ENCODE measurements around the gene LZIC.
"Not testable (repeated sequence)": the region's sequence is repeated elsewhere in the genome, so short reads cannot be mapped to it uniquely, and the experiment has no call there.

The LZIC gene

DNA sequence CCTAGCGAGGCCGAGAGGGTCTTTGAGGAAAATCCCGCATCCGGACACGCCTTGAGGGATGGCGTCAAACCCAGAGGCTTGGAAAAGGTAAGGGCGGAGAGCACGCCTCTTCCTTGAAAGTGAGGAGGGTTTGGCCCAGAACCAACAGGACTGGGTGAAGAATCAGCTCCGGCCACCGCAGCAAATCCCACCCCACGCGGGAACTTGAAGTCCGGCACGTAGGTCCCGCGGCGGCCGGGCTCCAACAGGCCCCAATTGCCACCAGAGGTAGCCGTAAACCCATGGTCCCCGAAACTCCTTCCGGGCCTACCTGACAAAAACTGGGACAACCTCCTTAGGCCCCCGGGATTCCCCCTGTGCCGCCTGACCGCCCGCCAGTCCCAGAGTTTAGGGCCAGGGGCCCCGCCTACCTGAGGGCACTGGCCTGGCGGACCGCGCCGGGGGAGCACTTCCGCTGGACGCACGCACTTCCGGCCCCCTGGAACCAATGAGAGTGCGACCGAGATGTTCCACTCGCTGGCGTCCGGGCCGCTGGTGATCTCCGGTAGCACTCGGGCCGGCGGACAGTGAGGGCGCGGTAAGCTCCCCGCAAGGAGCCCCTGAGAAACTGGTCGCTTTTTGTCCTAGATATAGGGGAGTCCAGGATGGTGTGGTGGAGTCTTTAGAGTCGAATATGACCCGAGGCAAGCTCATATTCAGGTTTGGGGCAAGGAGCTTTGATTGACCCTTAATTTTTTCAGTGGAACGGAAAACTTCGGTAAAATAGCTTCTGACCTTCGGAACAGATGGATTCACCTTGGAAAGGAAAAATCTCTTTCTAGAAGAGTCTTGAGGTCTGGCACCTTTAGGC lies at the start of gene LZIC, which contains the start of gene NMNAT1:
LZIC (minus strand) TSS at position 453 of the 850 bp plus-strand sequence. CDS start 6,772 bp downstream, outside the sequence.
NMNAT1 (plus strand) TSS at position 537 of the 850 bp plus-strand sequence. CDS start 28,599 bp downstream, outside the sequence.
- peak; percentile 93 for DNase-seq

DNA sequence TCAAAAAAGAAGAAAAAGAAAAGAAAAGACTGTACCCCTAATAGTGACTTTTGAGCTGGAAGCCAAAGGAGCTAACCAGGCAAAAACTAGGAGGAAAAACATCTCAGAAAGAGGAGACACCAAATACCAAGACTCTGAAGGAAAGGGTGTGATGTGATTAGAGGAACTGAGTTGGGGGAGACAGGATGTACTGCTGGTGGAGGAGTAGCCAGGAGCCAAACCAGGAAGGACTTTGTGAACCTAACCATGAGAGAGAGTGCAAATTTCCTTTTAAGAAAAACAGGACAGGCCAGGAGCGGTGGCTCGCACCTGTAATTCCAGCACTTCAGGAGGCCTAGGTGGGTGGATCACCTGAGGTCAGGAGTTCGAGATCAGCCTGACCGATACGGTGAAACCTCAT lies 49.7 kb upstream of the LZIC start:
- no peak for DNase-seq

DNA sequence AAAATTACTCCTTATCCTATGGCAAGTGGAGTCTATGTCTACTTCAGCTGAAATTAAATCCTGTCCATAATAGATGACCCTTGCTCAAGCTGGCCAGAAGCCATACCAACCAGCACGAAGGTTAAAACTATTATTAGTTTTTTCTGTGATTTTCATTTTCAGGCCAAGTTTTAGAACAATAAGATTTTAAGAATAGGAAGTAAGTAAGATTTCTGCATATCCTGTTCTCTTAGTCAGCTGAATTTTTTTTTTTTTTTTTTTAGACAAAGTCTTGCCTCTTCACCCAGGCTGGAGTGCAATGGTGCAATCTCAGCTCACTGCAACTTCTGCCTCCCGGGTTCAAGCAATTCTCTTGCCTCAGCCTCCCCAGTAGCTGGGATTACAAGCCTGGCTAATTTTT lies 47.8 kb upstream of the LZIC start:
- no peak for DNase-seq

DNA sequence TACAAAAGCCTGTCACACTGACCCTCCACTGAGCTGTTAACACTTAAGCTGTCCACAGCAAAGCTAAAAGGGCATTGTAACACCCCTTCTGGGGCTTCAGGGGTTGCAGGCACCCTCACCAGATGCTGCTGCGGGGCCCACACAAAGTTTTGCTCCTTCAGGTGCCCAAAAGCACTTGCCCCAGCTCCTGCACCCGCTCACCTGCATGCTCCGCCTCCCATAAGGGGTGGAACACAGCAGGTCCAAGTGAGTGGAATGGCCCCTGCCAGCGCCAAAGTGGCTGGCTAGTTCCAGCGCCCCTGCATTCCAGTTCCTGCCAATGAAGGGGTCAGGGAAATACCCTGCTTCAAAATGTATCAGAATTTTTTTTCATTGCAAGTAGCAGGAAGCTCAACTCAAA lies 46.6 kb upstream of the LZIC start:
- no peak for DNase-seq

DNA sequence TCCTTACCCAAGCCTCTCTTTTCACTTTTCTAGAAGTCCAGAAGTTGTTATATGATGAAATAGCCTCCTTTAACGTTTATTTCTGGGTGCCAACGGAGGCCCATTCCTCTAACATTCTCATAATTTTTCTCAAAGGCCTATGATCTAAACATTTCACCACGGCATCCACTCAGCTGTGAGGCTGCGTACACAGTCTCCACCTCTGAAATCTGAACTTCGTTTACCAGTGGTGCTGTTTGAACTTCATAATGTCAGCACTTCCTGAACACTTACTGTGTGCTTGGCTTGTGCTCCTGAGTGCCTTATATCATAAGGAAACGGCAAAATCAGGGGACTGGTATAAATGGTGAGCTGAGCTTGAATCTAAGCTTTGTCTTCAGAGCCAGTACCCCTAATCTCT lies 41.8 kb upstream of the LZIC start:
- DNase-seq, result no peak

DNA sequence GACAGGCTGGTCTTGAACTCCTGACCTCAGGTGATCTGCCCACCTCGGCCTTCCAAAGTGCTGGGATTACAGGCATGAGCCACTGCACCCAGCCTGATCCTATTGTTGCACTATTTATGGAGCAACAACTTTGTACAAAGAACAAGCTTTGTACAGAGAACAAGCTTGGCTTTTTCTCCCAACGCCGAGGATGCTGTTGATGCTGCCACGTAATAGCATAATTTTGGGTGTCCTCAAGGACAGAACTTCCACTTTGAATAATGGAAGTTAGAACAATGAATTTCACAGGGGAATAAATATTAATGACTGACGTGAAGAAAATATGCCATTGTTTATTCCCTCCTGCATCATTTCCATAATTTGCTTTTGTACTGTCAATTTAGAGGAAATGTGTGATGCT lies 41.1 kb upstream of the LZIC start:
- no peak for DNase-seq

DNA sequence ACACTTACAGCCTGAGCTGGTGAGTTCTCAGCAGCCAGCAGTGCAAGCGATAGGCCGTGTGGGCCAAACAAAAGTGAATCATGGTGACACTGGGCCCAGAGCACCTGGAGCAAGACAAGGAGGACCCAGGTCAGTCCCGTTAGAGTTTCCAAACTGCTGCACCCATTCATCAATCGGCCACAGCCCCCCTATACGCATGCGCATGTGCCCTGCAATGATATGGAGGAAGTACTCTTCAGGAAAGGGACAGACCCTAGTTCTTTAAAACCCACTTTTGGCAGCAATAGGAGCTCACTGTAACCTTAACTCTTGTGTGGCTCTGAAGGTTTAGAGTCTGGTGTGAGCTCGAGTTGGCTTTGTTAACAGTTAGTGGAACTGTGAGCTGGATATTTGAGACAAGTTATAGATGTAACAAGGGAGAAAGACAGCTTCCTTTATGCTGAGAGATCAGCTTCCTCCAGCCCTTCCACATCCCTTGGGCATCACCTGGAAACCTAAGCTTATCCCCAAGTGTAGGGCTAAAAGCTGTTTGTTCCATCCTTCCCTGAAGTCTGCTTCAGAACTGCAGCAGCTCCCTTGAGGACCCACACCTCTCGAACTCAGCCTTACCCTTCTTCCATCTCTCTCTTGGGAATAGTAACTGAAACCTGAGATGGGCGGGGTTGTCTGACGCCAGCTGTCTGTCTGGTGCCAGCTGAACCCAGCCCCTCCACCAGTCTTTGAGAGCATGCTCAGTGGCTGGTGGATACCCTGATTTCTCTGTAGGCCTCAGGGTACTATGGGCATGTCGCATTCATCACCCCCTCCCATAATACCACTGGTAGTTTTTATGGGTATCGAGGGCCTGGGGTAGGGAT lies 17.7 kb upstream of the LZIC start:
- DNase-seq, result no peak

DNA sequence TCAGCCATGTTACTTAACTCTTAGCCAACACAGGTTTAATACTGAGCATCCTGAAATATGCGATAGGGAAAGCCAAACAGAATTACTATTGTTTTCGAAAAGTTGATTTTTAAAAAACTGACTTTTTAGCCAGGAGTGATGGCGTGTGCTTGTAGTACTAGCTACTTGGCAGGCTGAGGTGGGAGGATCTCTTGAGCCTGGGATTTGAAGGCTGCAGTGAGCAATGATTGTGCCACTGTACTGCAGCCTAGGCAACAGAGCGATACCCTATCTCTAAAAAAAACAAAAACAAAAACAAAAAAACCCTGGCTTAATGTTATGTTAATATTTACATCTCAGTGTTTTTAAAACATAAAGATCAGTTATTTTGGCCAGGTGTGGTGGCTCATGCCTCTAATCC lies 16.8 kb upstream of the LZIC start:
- DNase-seq, result no peak

DNA sequence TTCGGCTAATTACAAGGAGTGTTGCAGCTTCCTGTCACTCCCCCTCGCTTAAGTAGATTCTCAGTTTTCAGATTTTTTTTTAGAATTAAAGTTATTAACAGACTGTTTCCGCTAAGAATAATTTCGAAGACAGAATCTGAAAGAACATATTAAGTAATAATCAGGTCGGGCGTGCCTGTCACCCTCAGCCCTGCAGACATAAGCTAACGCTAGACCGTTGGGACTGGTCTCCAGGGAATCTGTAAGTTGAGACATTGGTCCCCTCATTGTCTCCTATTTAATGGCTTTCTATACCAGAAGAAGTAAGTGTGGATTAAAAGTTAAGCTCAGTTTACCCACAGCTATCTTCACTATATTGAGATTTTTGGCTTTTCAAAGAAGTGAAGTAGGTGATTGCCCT lies 14.5 kb upstream of the LZIC start:
- no peak for DNase-seq

DNA sequence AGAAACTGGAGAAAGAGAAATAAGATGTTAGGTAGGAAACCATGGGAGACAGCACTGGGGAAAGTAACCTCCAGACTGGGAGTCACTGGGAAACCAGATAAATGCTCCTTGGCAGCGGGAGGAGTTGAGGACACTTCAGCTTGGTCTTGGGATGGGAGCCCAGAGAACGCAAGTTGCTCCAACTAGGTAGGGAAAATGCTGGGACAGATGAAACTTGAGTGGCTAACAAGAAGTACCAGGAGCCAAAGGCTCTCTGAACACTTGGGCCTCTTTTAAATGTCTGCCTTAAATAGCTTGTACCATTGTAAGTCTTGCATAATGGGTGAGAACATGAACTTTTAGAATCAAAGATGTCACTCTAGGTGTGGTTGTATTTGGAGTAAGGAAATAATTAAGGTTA lies 3.1 kb upstream of the LZIC start:
- no peak for DNase-seq

DNA sequence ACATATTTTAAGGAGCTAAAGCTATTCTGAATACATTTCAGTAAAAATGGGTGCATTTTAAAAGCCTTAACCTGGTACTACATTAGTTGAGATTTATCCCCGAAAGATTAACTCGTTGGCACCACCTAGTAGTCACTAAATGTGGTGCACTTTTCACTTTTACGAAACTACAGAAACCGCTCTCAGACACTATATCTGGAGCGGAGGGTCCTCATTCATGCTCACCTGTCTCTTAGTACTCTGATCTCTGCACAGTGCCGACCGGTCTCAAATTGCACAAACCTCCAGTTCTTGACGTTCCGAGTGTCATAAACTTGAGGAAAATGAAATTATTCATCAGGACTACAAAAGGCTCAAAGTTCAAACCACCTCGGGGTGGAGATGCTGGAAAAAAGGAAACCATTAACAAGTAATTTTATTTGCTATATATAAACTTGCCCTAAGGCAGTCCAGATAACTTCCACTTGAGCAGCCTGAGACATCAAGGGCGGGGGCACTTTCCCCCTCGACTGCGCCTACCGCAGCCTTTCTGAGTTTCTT lies 722 bp downstream of the LZIC start:
- DNase-seq, result peak; percentile 52

DNA sequence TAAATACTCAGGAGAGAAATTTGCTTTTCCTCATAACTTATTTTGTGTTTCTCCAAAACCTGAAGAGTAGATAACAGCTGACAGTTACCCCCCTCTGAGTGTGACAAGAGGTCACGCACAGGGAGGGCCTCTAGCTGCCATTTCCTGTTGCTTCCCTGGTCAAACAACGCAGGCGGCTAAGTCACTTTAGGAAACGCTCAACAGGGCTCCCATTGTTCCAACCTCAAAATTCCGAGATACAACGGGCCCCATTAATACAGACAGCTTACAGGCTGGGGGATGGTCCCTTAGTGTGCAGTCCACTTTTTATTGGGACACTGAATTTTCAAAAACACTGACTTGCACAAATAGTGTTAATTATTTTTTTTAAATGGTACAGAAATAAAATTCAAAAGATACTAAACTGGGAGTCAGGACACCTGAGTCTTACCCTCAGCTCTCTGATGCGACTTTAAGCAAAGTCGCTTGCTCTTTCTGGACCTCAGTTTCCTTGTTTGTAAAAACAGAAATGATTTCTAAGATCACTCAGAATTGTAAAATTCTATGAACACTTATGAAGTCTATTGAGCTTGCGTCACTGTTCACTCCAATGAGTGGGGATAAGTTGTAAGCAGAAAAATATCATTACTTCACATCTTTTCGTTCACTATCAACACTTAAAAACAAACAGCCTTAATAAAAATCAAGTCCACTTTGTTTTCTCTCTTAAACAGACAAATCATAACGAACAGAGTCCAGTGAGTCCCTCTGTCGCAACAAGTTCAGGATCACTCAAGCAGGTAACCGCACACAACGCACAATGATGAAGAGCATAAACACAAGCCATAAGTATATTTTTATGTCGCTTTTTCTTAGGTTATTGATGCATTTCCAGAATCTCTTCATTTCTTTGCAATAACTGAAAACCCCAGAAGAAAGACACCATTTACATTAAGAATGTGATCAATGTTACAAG lies 13.5 kb downstream of the LZIC start:
- DNase-seq, result no peak

DNA sequence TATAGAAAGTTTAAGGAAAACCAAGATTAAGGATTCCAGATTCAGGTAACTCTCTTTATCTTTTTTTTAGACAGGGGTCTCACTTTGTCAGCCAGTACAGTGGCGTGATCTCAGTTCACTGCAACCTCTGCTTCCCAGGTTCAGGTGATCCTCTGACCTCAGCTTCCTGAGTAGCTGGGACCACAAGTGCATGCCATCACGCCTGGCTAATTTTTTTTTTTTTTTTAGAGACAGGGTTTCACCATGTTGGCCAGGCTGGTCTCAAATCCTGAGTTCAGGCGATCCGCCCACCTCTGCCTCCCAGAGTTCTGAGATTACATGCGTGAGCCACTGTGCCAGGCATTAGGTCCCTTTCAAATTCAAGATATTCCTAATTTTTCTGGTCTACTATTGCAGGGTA lies 15.9 kb downstream of the LZIC start:
- no peak for DNase-seq

DNA sequence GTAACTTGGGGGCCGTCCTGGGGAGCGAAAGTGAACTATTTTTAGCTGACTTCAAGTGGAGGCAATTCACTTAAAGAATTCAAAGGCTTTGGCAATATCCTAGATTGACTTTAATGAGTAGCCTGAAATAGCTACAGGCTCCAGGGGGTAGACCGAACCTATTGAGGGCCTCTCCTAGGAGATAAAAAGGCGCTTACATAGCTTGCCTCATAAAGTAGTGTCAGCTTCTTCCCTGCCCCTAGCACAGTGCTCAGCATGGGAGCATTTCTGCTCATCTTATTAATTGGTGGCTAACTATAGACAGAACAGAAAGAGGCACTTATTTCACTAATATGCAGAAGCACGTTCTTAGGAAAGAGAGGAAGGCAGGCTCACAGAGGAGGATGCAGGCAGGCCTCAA lies 20.8 kb downstream of the LZIC start:
- DNase-seq, result no peak

DNA sequence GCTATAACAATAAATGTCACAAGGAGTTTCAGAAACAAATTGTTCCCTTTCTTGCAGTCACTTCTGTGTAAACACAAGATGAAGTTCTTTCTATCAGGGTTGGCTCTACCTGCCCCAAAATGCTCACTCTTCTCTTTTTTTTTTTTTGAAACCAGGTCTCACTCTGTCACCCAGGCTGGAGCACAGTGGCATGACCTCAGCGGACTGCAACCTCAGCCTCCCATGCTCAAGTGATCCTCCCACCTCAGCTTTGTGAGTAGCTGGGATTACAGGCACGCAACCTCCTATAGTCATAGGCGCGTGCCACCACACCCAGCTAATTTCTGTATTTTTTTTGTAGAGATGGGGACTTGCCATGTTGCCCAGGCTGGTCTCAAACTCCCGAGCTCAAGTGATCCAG lies 22.6 kb downstream of the LZIC start:
- DNase-seq, result no peak

DNA sequence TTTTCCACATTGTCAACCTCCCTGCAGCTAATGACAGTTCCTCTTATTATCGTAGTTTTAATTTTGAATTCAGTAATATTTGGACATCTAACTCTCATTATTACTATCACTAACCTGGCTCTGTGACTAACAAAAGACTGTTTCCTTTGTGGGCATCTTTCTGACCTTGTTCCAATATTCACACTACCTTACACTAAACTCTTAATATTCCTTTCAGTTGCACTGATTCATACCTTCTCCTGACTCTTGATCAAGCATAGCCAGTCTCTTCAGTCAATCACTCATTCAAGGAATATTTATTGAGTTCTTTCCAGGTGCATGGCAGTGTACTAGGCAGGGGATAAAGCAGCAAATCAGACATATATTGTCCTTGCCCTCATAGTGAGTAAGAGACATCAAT lies 25.3 kb downstream of the LZIC start:
- no peak for DNase-seq

DNA sequence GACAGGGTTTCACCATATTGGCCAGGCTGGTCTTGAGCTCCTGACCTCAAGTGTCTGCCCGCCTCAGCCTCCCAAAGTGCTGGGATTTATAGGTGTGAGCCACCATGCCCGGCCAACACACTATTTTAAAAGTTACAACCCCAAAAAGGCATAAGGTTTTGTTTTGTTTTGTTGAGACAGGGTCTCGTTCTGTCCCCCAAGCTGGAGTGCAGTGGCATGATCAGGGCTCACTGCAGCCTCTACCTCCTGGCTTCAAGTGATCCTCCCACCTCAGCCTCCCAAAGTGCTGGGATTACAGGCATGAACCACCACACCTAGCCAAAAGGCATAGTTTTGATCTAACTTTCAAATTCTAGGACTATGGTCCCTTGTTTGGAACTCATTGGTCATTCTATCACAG lies 25.7 kb downstream of the LZIC start:
- DNase-seq, result not testable (repeated sequence)

DNA sequence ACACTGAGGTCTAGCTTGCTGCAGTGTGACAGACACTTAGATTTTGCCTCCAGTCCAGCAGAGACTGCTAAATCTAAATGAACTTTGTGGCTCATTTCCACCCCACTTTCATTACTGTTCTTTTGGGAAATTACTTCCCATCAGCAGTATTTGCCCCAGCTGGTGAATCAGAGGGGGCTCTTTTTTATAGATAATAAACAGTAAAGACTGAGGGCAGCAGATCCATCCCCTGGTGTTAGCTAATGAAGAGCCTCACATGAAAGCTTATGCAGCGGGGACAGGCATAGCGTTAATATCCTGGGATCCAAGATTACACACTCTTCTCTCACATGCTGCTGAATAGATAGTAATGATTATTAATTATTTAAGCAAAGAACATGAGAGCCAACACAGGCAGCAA lies 26.7 kb downstream of the LZIC start:
- no peak for DNase-seq

DNA sequence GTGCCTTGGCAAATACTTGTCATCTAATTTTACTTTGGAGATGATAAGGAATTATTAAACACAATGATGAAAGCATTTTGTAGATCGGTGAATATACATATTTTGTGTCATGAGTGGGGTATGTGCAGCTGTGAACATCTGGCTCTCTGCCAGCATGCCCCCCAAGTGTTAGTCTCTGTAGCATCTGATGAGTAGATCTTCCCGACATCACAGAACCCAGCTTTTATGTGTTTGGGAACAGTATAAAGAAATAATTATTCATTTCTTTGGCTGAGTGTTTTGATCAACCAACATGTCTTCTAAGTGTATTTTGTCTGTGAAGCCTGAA lies 28.6 kb downstream of the LZIC start:
- no peak for DNase-seq

DNA sequence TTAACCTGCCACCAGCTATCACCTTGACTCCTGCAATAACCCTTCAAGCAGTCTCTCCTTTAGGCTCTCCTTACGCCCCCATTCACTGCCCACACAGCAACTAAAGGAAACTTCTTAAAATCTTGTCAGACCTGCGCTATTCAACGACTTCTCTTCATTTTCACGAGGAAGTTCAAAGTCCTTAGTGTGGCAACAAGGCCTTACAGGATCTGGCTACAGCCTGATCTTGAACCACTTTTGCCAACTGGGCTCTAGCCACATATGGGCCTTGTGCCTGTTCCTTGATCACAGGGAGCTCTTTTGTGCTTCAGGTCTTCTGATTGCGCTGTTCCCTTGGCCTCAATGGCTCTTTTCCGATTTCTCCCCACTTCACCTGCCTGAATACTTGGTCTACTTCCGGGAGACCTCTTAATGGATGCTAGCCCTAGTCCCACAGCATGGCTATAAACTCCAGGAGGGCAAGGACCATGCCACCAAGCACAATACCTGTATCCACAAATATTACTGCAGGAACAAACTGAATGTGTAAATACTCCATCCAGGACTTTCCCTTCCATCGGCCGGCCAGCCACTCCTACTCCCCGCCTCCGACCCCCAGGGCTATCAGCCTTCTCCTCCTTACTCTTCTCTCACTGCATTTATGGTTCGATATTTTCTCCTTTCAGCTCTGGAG lies 30.8 kb downstream of the LZIC start:
- no peak for DNase-seq

DNA sequence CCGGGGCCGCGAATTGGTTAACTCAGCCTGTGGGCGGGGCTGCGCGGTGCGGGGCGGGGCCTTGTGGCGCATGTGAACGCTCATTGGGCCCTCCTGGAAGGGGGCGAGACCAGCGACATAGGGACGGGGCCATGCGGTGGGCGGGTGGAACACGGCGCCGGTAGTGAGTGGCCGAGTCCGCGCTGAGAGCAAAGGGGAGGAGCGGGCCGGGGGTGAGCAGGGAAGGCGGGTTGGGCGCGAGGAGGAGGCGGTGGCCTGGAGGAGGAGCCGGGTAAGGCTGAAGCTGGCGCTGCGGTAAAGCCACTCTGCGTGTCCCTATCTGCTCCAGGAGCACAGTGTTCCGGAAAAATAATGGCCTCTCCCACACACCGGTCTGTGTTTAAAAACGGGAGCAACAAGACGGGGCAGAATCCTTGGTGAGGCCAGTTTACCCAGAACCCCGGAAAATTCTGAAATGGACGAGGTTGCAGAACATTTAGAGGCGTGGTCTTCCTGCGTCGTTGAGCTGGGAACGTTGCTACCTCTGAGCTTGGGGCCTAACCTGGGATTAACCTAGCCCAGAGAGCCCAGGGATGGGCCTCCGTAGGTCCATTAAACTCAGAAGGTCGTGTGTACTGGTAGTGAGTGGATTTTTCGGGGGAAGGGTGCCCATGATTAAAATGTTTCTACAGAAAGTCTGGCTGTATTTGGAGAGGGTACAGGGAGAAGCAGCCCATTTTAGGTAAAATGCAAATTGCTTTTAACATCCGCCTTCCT lies 32.6 kb downstream of the LZIC start:
- DNase-seq, result peak; percentile 100
